ENCODE data around the gene FTO. TPM values are rescaled to one million over a fixed set of nuclear protein-coding genes. Genes with fewer than 3 reads are reported as not detected.
A peak's percentile ranks its signal among the peaks of the same experiment; 100 is the strongest.

FTO gene
- polyA plus RNA-seq (2011; rRNA removed) (101 and 103 TPM in 2 replicates), polyA plus RNA-seq (2017; fragmentation: RNase III; extraction: RNeasy Plus Mini Kit Qiagen cat#74134 plus additional on column Dnase treatment) (42.8 to 48.7 TPM (median 45.6 TPM) in 3 replicates), polyA minus RNA-seq (2011; rRNA and poly(A)+ RNA removed) (109 and 116 TPM in 2 replicates)
- 30.9 and 31.3 TPM in 2 replicates for polyA plus RNA-seq (2012; cell fraction: cytosol; rRNA removed)
- 14.2 and 21.5 TPM in 2 replicates for polyA plus RNA-seq (2012; cell fraction: nucleus; rRNA removed)

- ChIA-PET CTCF (interaction anchor here (0.5 to 1.9 kb wide), 3 partner anchors 9 to 148 kb away, joined by 3 to 6 read pairs (median 3); no protein-coding TSS in a partner anchor), POLR2A (interaction anchor here (0.8 to 1.0 kb wide), 2 partner anchors 65 to 1227 kb away, joined by 4 to 5 read pairs; partner anchors contain the start of gene IRX5)
- under 1% methylated on average over 25 of the region's 57 CpGs for WGBS (ENCODE audit: missing lambda C conversion rate)
- Histone ChIP-seq H3K9me3 (no peaks in the 10 kb centered on the region), H3K27ac (peak within 1 kb of the TSS; percentile 74 to 84), H3K4me1 (peaks cover 14% of the 10 kb centered on the region), H3K4me2 (peak within 1 kb of the TSS; percentile 76), H3K4me3 (peak within 1 kb of the TSS; percentile 71)
- peak; percentile 52 for TF ChIP-seq POLR2A (IDR thresholded peaks at IDR 0.05; ENCODE audit: low read length)
- peak; percentile 65 for TF ChIP-seq REST (IDR thresholded peaks at IDR 0.05)
- no peak for TF ChIP-seq HEYL (CRISPR knock-in tag; IDR thresholded peaks at IDR 0.05)
- TF ChIP-seq ZC3H11A (IDR thresholded peaks at IDR 0.05): no peak
- TF ChIP-seq JUN (IDR thresholded peaks at IDR 0.05): peak in 1 of 2 experiments; percentile 57; a peak in 1 of 5 replicates
- TF ChIP-seq MAFK (IDR thresholded peaks at IDR 0.05; ENCODE audit: partially characterized antibody): no peak
- peak; percentile 37; the same call in 1 of the 2 replicates for TF ChIP-seq PBX3 (IDR thresholded peaks at IDR 0.05)
- TF ChIP-seq RFX5 (IDR thresholded peaks at IDR 0.05): no peak
- TF ChIP-seq MAZ (IDR thresholded peaks at IDR 0.05; ENCODE audit: borderline replicate concordance, low read depth, low read length): peak; percentile 52; the same call in 1 of the 2 replicates
- peak; percentile 68 for TF ChIP-seq CHD2 (IDR thresholded peaks at IDR 0.05; ENCODE audit: low read length, partially characterized antibody)
- 0 out of 2 replicates have a peak, but pooled peaks have one; percentile 20 for TF ChIP-seq GATA3 (IDR thresholded peaks at IDR 0.05; ENCODE audit: borderline replicate concordance)
- peak; percentile 90 for TF ChIP-seq MAX (IDR thresholded peaks at IDR 0.05)
- TF ChIP-seq E2F6 (IDR thresholded peaks at IDR 0.05; ENCODE audit: borderline replicate concordance, low read depth): peak; percentile 85
- TF ChIP-seq PHF8 (IDR thresholded peaks at IDR 0.05; ENCODE audit: borderline replicate concordance, low read depth): peak; percentile 61; the same call in 1 of the 2 replicates
- 0 out of 2 replicates have a peak, but pooled peaks have one; percentile 25 for TF ChIP-seq KDM5A (IDR thresholded peaks at IDR 0.05)
- peak; percentile 71; the same call in 1 of the 2 replicates for TF ChIP-seq MYC (IDR thresholded peaks at IDR 0.05; ENCODE audit: borderline replicate concordance, low read length)
- DNase-seq (ENCODE audit: low read depth in 1 of 2, low spot score in 1 of 2) (peak; percentile 94 to 99), FAIRE-seq (peak; percentile 61), ATAC-seq (peak; percentile 100)
These were observed at the start of gene FTO, which contains the start of gene RPGRIP1L for GRCh38 chr16:53703590-53704444. FTO (plus strand) TSS chr16:53704156. RPGRIP1L (minus strand) TSS chr16:53703859; CDS start chr16:53700723, 3,136 bp downstream.

- DNase-seq (ENCODE audit: low read depth in 1 of 2, low spot score in 1 of 2) (no peak), FAIRE-seq (no peak), ATAC-seq (no peak)
- Histone ChIP-seq H3K4me1 (no peaks in the 10 kb centered on the region), H3K4me2 (no peak overlapping the region), H3K9me3 (no peaks in the 10 kb centered on the region), H3K27ac (no peak overlapping the region), H3K4me3 (no peak overlapping the region)
- 97% methylated on average over 2 of the region's 2 CpGs for WGBS (ENCODE audit: missing lambda C conversion rate)
- CTCF ChIA-PET: no interaction called here
- TF ChIP-seq HMGXB4 (CRISPR knock-in tag; IDR thresholded peaks at IDR 0.05; ENCODE audit: borderline replicate concordance) (no peak), NR3C1 (IDR thresholded peaks at IDR 0.05) (no peak), MYC (IDR thresholded peaks at IDR 0.05; ENCODE audit: borderline replicate concordance, low read length) (no peak), TP53 (CRISPR knock-in tag; IDR thresholded peaks at IDR 0.05) (no peak), RCOR1 (IDR thresholded peaks at IDR 0.05; ENCODE audit: low read depth, low read length) (no peak)
- POLR2A ChIA-PET: no interaction called here
These were observed 49.0 kb upstream of the FTO start for GRCh38 chr16:53654946-53655345.

All from A549 (cell line).